IMR-90 (cell line): ENCODE measurements around the gene FOXP1. TPM values are rescaled to one million over a fixed set of nuclear protein-coding genes. Genes with fewer than 3 reads are reported as not detected.

ENCODE experiments used
- ATAC-seq: fragments of 200-7000 bp; cut with Tn5 transposase; 2 replicates; pipeline ENCODE4 v1.9.1; 2020; ENCODE audit warnings: low read depth, mild to moderate bottlenecking, moderate library complexity
- BruUV-seq: library from RNA; stranded (reverse); fragments of 400-500 nt; replicated peaks from 2 replicates; lab custom pipeline; 2021; lab: Mats Ljungman, UMichigan
- CTCF ChIA-PET: fragments of 300-600 bp; formaldehyde crosslinking; extraction: SDS; loops from one replicate; lab custom pipeline; 2021; ENCODE audit warnings: antibody characterized with exemption; lab: Yijun Ruan, JAX
- POLR2A ChIA-PET: fragments of 300-600 bp; sonication (Branson Sonifier 250); formaldehyde crosslinking; loops from one replicate; lab custom pipeline; 2022; ENCODE audit warnings: antibody characterized with exemption; ENCODE audit not compliant: unreplicated experiment; lab: Charles Lee
- DNase-seq: peaks from one replicate; pipeline ENCODE4 v3.0.0; 2013
- H2AFZ ChIP-seq: replicated peaks from 2 replicates; pipeline ENCODE3; 2013; ENCODE audit warnings: low read length, mild to moderate bottlenecking; ENCODE audit not compliant: poor library complexity
- H2AK5ac ChIP-seq: 2 replicates; pipeline ENCODE4 v1.6.1; 2013; ENCODE audit warnings: low read depth, low read length, inconsistent platforms
- H2AK9ac ChIP-seq: replicated peaks from 2 replicates; pipeline ENCODE3; 2013; ENCODE audit warnings: mild to moderate bottlenecking, low read depth, low read length, moderate library complexity; ENCODE audit not compliant: poor library complexity
- H2BK120ac ChIP-seq: 2 replicates; pipeline ENCODE4 v1.6.1; 2013; ENCODE audit warnings: low read depth, low read length, inconsistent platforms
- H2BK15ac ChIP-seq: 3 replicates; pipeline ENCODE4 v1.6.1; 2013; ENCODE audit warnings: low read depth, low read length, inconsistent platforms
- H2BK20ac ChIP-seq: 2 replicates; pipeline ENCODE4 v1.6.1; 2013; ENCODE audit warnings: low read depth, mild to moderate bottlenecking, inconsistent platforms, low read length, moderate library complexity
- H2BK5ac ChIP-seq: 2 replicates; pipeline ENCODE4 v1.6.1; 2013; ENCODE audit warnings: mild to moderate bottlenecking, low read depth, low read length, inconsistent platforms; ENCODE audit not compliant: poor library complexity, severe bottlenecking
- H3K14ac ChIP-seq: replicated peaks from 2 replicates; pipeline ENCODE4 v1.6.1; 2013; ENCODE audit warnings: low read depth, low read length, inconsistent platforms
- H3K18ac ChIP-seq: 2 replicates; pipeline ENCODE4 v1.6.1; 2013; ENCODE audit warnings: low read depth, low read length, control low read depth
- H3K23ac ChIP-seq: 2 replicates; pipeline ENCODE4 v1.6.1; 2013; ENCODE audit warnings: low read depth, low read length, inconsistent platforms
- H3K27ac ChIP-seq: 2 replicates; pipeline ENCODE4 v1.5.1; 2013; ENCODE audit warnings: mild to moderate bottlenecking, control low read depth, low read length; ENCODE audit not compliant: insufficient read depth
- H3K27me3 ChIP-seq: 2 replicates; pipeline ENCODE4 v1.6.1; 2013; ENCODE audit warnings: low read length; ENCODE audit not compliant: control insufficient read depth, insufficient read depth
- H3K36me3 ChIP-seq: 2 replicates; pipeline ENCODE4 v1.6.1; 2013; ENCODE audit warnings: low read length, mixed read lengths; ENCODE audit not compliant: control insufficient read depth, insufficient read depth
- H3K4ac ChIP-seq: 2 replicates; pipeline ENCODE4 v1.6.1; 2013; ENCODE audit warnings: low read depth, low read length, inconsistent platforms
- H3K4me1 ChIP-seq: 2 replicates; pipeline ENCODE4 v1.6.1; 2013; ENCODE audit warnings: low read length, mixed read lengths; ENCODE audit not compliant: control insufficient read depth, insufficient read depth
- H3K4me2 ChIP-seq: 2 replicates; pipeline ENCODE4 v1.6.1; 2013; ENCODE audit warnings: low read depth, mild to moderate bottlenecking, control low read depth, low read length, moderate library complexity
- H3K4me3 ChIP-seq: 2 replicates; pipeline ENCODE4 v1.5.1; 2013; ENCODE audit warnings: low read depth, mild to moderate bottlenecking, control low read depth, low read length, moderate library complexity; ENCODE audit not compliant: insufficient read depth
- H3K56ac ChIP-seq: 2 replicates; pipeline ENCODE4 v1.6.1; 2013; ENCODE audit warnings: low read length, inconsistent platforms; ENCODE audit not compliant: insufficient read depth; ENCODE audit errors: extremely low read depth
- H3K79me1 ChIP-seq, 2 experiments: 2 replicates each; pipeline ENCODE4 v1.6.1; 2013; ENCODE audit warnings: low read length in 2 of 2, inconsistent platforms in 1 of 2, low read depth in 1 of 2
- H3K9ac ChIP-seq: 2 replicates; pipeline ENCODE4 v1.6.1; 2013; ENCODE audit warnings: low read depth, low read length, control low read depth
- H3K9me1 ChIP-seq: 2 replicates; pipeline ENCODE4 v1.6.1; 2013; ENCODE audit warnings: low read length, inconsistent platforms; ENCODE audit not compliant: insufficient read depth
- H3K9me3 ChIP-seq: 2 replicates; pipeline ENCODE4 v1.6.1; 2013; ENCODE audit warnings: low read length; ENCODE audit not compliant: control insufficient read depth, insufficient read depth
- H4K20me1 ChIP-seq: 2 replicates; pipeline ENCODE4 v1.6.1; 2013; ENCODE audit warnings: low read length, inconsistent platforms; ENCODE audit not compliant: insufficient read depth
- H4K5ac ChIP-seq: 2 replicates; pipeline ENCODE4 v1.6.1; 2013; ENCODE audit warnings: mild to moderate bottlenecking, low read depth, low read length, control low read depth
- H4K8ac ChIP-seq, 2 experiments: 2 replicates each; pipeline ENCODE4 v1.6.1; 2013; ENCODE audit warnings: low read depth in 2 of 2, low read length in 2 of 2, control low read depth in 1 of 2, inconsistent platforms in 1 of 2
- H4K91ac ChIP-seq: 2 replicates; pipeline ENCODE4 v1.6.1; 2013; ENCODE audit warnings: low read depth, low read length, inconsistent platforms; ENCODE audit not compliant: insufficient read depth
- BHLHE40 ChIP-seq: fragments of 150-350 bp; IDR thresholded peaks from 2 replicates; pipeline ENCODE4 v1.6.1; 2016; ENCODE audit warnings: mild to moderate bottlenecking, low read depth, low read length
- CEBPB ChIP-seq: IDR thresholded peaks from 2 replicates; pipeline ENCODE4 v1.6.1; 2012; ENCODE audit warnings: low read depth, low read length, improper control_type of control experiment
- CHD1 ChIP-seq: IDR thresholded peaks from 2 replicates; pipeline ENCODE4 v1.6.1; 2012; ENCODE audit warnings: low read depth, low read length, improper control_type of control experiment
- ELK1 ChIP-seq: fragments of 150-350 bp; IDR thresholded peaks from 2 replicates; pipeline ENCODE4 v1.6.1; 2016; ENCODE audit warnings: low read depth, mild to moderate bottlenecking, low read length, moderate library complexity, borderline replicate concordance
- FOS ChIP-seq: fragments of 150-350 bp; IDR thresholded peaks from 2 replicates; pipeline ENCODE4 v1.6.1; 2016; ENCODE audit warnings: low read depth, low read length
- MAFK ChIP-seq: IDR thresholded peaks from 2 replicates; pipeline ENCODE4 v1.6.1; 2012; ENCODE audit warnings: low read depth, low read length, improper control_type of control experiment
- MAZ ChIP-seq: IDR thresholded peaks from 2 replicates; pipeline ENCODE4 v1.6.1; 2012; ENCODE audit warnings: low read depth, mild to moderate bottlenecking, low read length, improper control_type of control experiment, moderate library complexity, borderline replicate concordance
- MXI1 ChIP-seq: IDR thresholded peaks from 2 replicates; pipeline ENCODE4 v1.6.1; 2012; ENCODE audit warnings: low read depth, mild to moderate bottlenecking, low read length, moderate library complexity, borderline replicate concordance
- NFE2L2 ChIP-seq: fragments of 150-350 bp; IDR thresholded peaks from 2 replicates; pipeline ENCODE4 v1.6.1; 2016; ENCODE audit warnings: low read depth, mild to moderate bottlenecking, low read length
- POLR2A ChIP-seq: IDR thresholded peaks from 2 replicates; pipeline ENCODE4 v1.6.1; 2012; ENCODE audit warnings: mild to moderate bottlenecking, low read depth, low read length
- RAD21 ChIP-seq: IDR thresholded peaks from 2 replicates; pipeline ENCODE4 v1.6.1; 2012; ENCODE audit warnings: low read length, improper control_type of control experiment
- RCOR1 ChIP-seq: IDR thresholded peaks from 2 replicates; pipeline ENCODE4 v1.6.1; 2012; ENCODE audit warnings: mild to moderate bottlenecking, low read length, improper control_type of control experiment; ENCODE audit not compliant: insufficient replicate concordance
- RFX5 ChIP-seq: IDR thresholded peaks from 2 replicates; pipeline ENCODE4 v1.8.0; 2012; ENCODE audit warnings: low read depth, mild to moderate bottlenecking, low read length, moderate library complexity
- SMC3 ChIP-seq: fragments of 150-350 bp; IDR thresholded peaks from 2 replicates; pipeline ENCODE4 v1.6.1; 2016; ENCODE audit warnings: low read depth, mild to moderate bottlenecking, antibody characterized with exemption, low read length, moderate library complexity
- USF2 ChIP-seq: fragments of 150-350 bp; IDR thresholded peaks from 2 replicates; pipeline ENCODE4 v1.6.1; 2017; ENCODE audit warnings: mild to moderate bottlenecking, antibody characterized with exemption, low read length, low read depth
- WGBS, 2 experiments: methylation state at CpG; one replicate each; pipeline versions ENCODE4 v1.1.5 to v1.1.7; 2013; ENCODE audit warnings: missing lambda C conversion rate in 2 of 2; ENCODE audit not compliant: insufficient read length in 1 of 2; ENCODE audit errors: extremely low coverage in 2 of 2; 5-methylcytosine and 5-hydroxymethylcytosine counted together
- dilution Hi-C: fragments of 300-500 bp; cut with HindIII; formaldehyde crosslinking; loops from one replicate; pipeline ENCODE4 v1.14.3; 2018; ENCODE audit warnings: low sequenced_read_pairs; ENCODE audit not compliant: unreplicated experiment
- in situ Hi-C: fragments of 300-500 bp; cut with MboI; formaldehyde crosslinking; loops from 3 replicates; pipeline ENCODE4 v1.14.3; 2019; ENCODE audit warnings: low sequenced_read_pairs, inconsistent platforms, mixed read lengths
- intact Hi-C: fragments of 100-400 bp; cut with micrococcal nuclease; formaldehyde crosslinking; loops from 2 replicates; pipeline ENCODE4 v1.10.0; 2022
- polyA plus RNA-seq, 3 experiments: library from polyadenylated mRNA; depleted of rRNA; stranded (reverse); fragments of >200 nt; gene quantifications; 2 replicates each; pipeline ENCODE4 v1.2.3, GENCODE V29; 2012; ENCODE audit warnings: low replicate concordance in 1 of 3
- total RNA-seq: library from RNA; depleted of rRNA; stranded (reverse); fragments of >200 nt; gene quantifications from 2 replicates; pipeline ENCODE4 v1.2.3, GENCODE V29; 2012
- TF ChIP-seq, protein P1 (sequence below): conservative IDR thresholded peaks from 2 replicates; pipeline ENCODE4 v1.5.1; 2012; ENCODE audit warnings: mild to moderate bottlenecking, low read depth, low read length, improper control_type of control experiment

The FOXP1 gene
- total and polyA plus RNA-seq, 2 of the 4 experiments (the other 2 are of a cell fraction), result 37.0 to 132 TPM

DNA sequence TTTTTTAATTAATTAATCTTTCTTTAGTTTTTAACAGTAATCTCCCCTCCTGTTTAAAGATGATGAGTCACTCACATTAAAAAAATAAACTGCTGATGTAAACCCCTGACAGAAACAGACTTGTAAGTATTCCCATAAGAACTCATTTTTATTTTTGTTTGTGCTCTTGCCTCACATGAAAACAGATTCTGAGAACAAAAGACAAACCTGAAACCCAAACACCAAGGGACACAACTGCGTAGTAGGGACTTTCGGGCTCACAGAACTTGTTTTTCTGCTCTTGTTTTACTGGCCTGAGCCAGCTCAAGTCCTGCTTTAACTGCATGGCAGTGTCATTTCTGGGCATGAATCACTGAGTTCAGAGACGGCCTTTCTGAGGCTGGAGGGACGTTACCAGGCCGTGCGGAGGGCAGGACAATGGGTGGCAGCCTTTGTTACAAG lies 600.8 kb downstream of the FOXP1 start:
- WGBS, 2 experiments, result 20% methylated on average over 1 of the region's 6 CpGs; no CpG with 5 or more reads in 1 of the 2 experiments
- intact Hi-C loops, result loop anchor here (5.0 to 10.0 kb wide), 4 partner anchors 122 to 600 kb away; partner anchors contain the start of gene FOXP1
- CTCF ChIA-PET, result interaction anchor here (0.6 kb wide), 1 partner anchor 698 kb away, joined by 3 read pairs; no protein-coding TSS in a partner anchor

More for the DNA sequence above, 600.8 kb downstream of the FOXP1 start:
- peak overlapping the region; percentile 93 for H2BK20ac ChIP-seq
- peak overlapping the region; percentile 93 for H2BK5ac ChIP-seq
- H3K18ac ChIP-seq, result peak overlapping the region; percentile 80
- H2AK5ac ChIP-seq, result peak overlapping the region; percentile 87
- peaks cover 35% of the 10 kb centered on the region for H3K4me1 ChIP-seq
- no peak overlapping the region for H3K4me3 ChIP-seq
- POLR2A ChIA-PET, result no interaction called here
- peak overlapping the region; percentile 58 for H3K56ac ChIP-seq
- H4K91ac ChIP-seq, result peak overlapping the region; percentile 80
- H2BK120ac ChIP-seq, result peak overlapping the region; percentile 95
- H3K9ac ChIP-seq, result peak overlapping the region; percentile 66
- dilution Hi-C loops (no loop called here), in situ Hi-C loops (no loop called here)
- H4K8ac ChIP-seq, result peak overlapping the region; percentile 34 to 64
- H4K5ac ChIP-seq, result peak overlapping the region; percentile 71
- peaks cover 51 to 72% of the 10 kb centered on the region in 2 experiments for H3K79me1 ChIP-seq
- ATAC-seq (peak; percentile 70), DNase-seq (peak; percentile 86)
- peak overlapping the region; percentile 57 for H3K23ac ChIP-seq
- H3K9me1 ChIP-seq, result peaks cover 26% of the 10 kb centered on the region
- H3K27me3 ChIP-seq, result no peaks in the 10 kb centered on the region
- H3K36me3 ChIP-seq, result peaks cover 33% of the 10 kb centered on the region
- peak overlapping the region; percentile 2 for H2AK9ac ChIP-seq
- no peak for TF ChIP-seq MXI1
- no peak for TF ChIP-seq CHD1
- no peak for TF ChIP-seq MAFK
- peak; percentile 58; the same call in 1 of the 2 replicates for TF ChIP-seq NFE2L2
- peak; percentile 89 for TF ChIP-seq FOS
- no peak for TF ChIP-seq RAD21
- no peak for TF ChIP-seq POLR2A
- no peak for TF ChIP-seq RCOR1
- no peak for TF ChIP-seq MAZ
- peak; percentile 44; the same call in 1 of the 2 replicates for TF ChIP-seq CEBPB
- TF ChIP-seq, protein P1, sequence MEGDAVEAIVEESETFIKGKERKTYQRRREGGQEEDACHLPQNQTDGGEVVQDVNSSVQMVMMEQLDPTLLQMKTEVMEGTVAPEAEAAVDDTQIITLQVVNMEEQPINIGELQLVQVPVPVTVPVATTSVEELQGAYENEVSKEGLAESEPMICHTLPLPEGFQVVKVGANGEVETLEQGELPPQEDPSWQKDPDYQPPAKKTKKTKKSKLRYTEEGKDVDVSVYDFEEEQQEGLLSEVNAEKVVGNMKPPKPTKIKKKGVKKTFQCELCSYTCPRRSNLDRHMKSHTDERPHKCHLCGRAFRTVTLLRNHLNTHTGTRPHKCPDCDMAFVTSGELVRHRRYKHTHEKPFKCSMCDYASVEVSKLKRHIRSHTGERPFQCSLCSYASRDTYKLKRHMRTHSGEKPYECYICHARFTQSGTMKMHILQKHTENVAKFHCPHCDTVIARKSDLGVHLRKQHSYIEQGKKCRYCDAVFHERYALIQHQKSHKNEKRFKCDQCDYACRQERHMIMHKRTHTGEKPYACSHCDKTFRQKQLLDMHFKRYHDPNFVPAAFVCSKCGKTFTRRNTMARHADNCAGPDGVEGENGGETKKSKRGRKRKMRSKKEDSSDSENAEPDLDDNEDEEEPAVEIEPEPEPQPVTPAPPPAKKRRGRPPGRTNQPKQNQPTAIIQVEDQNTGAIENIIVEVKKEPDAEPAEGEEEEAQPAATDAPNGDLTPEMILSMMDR, result no peak
- TF ChIP-seq SMC3, result no peak
- no peak; the same call in 1 of the 2 replicates for TF ChIP-seq BHLHE40
- no peak for TF ChIP-seq USF2
- no peak for TF ChIP-seq RFX5
- no peak for TF ChIP-seq ELK1
- no peaks in the 10 kb centered on the region for H3K9me3 ChIP-seq
- H3K27ac ChIP-seq, result peak overlapping the region; percentile 72
- BruUV-seq, result no TSS peak
- H2BK15ac ChIP-seq, result peak overlapping the region; percentile 23; the same call in 2 of the 3 replicates
- H3K14ac ChIP-seq, result peak overlapping the region; percentile 88
- H3K4ac ChIP-seq, result peak overlapping the region; percentile 94
- peaks cover 5% of the 10 kb centered on the region; the same call in 1 of the 2 replicates for H4K20me1 ChIP-seq
- peak overlapping the region; percentile 65 for H3K4me2 ChIP-seq
- H2AFZ ChIP-seq, result peak overlapping the region; percentile 29
